ENCODE results near the gene AP3D1.

Gene AP3D1

GRCh38 chr19:2061495-2062388, 89.6 kb downstream of the AP3D1 start:
- peak; percentile 95 for DNase-seq (ENCODE audit: low read depth)
- H3K4me3 ChIP-seq (ENCODE audit: low read depth, low read length) = peak overlapping the region; percentile 60
- TF ChIP-seq MYC (IDR thresholded peaks at IDR 0.05; ENCODE audit: low read depth, low read length) (peak; percentile 52; the same call in 1 of the 2 replicates), MAX (IDR thresholded peaks at IDR 0.05; ENCODE audit: low read depth, low read length) (peak; percentile 30; the same call in 1 of the 2 replicates), POLR2A (IDR thresholded peaks at IDR 0.05; ENCODE audit: extremely low read depth, insufficient read length) (peak; percentile 47), CTCF (IDR thresholded peaks at IDR 0.05; ENCODE audit: low read depth, low read length) (no peak)

GRCh38 chr19:2060884-2061494, 90.4 kb downstream of the AP3D1 start:
- peak; percentile 67 for DNase-seq (ENCODE audit: low read depth)
- H3K4me3 ChIP-seq (ENCODE audit: low read depth, low read length) = peak overlapping the region; percentile 56
- TF ChIP-seq POLR2A (IDR thresholded peaks at IDR 0.05; ENCODE audit: extremely low read depth, insufficient read length) (peak; percentile 40), MAX (IDR thresholded peaks at IDR 0.05; ENCODE audit: low read depth, low read length) (no peak)

GRCh38 chr19:2059422-2060201, 91.8 kb downstream of the AP3D1 start:
- 0 out of 2 replicates have a peak, but pooled peaks have one; percentile 13 for TF ChIP-seq MYC (IDR thresholded peaks at IDR 0.05; ENCODE audit: low read depth, low read length)
- no peak for TF ChIP-seq CTCF (IDR thresholded peaks at IDR 0.05; ENCODE audit: low read depth, low read length)
- H3K4me3 ChIP-seq (ENCODE audit: low read depth, low read length) = no peak overlapping the region
- DNase-seq (ENCODE audit: low read depth) = peak; percentile 25

GRCh38 chr19:2058570-2059421, 92.6 kb downstream of the AP3D1 start:
- DNase-seq (ENCODE audit: low read depth) = no peak
- TF ChIP-seq POLR2A (IDR thresholded peaks at IDR 0.05; ENCODE audit: extremely low read depth, insufficient read length) (no peak), CTCF (IDR thresholded peaks at IDR 0.05; ENCODE audit: low read depth, low read length) (no peak), MAX (IDR thresholded peaks at IDR 0.05; ENCODE audit: low read depth, low read length) (no peak), MYC (IDR thresholded peaks at IDR 0.05; ENCODE audit: low read depth, low read length) (no peak)
- H3K4me3 ChIP-seq (ENCODE audit: low read depth, low read length) = no peak overlapping the region

- H3K4me3 ChIP-seq (ENCODE audit: low read depth, low read length) = no peak overlapping the region
- no peak for TF ChIP-seq MYC (IDR thresholded peaks at IDR 0.05; ENCODE audit: low read depth, low read length)
- no peak for TF ChIP-seq CTCF (IDR thresholded peaks at IDR 0.05; ENCODE audit: low read depth, low read length)
- no peak for TF ChIP-seq POLR2A (IDR thresholded peaks at IDR 0.05; ENCODE audit: extremely low read depth, insufficient read length)
- TF ChIP-seq MAX (IDR thresholded peaks at IDR 0.05; ENCODE audit: low read depth, low read length) = no peak
- no peak for DNase-seq (ENCODE audit: low read depth)
Observed at GRCh38 chr19:2057484-2058469, 93.6 kb downstream of the AP3D1 start.
